Breast epithelium (tissue), 4 donors: ENCODE measurements around the gene PLEKHD1. TPM values are rescaled to one million over a fixed set of nuclear protein-coding genes. Genes with fewer than 3 reads are reported as not detected.

Experiments used
- DNase-seq, 2 donors: peaks; one replicate each; pipeline ENCODE4 v3.0.0-alpha.2; 2019; ENCODE audit warnings: low spot score in 2 of 2
- H3K27ac ChIP-seq, 2 donors: fragments of 200-600 bp; sonication (generic) in 1 of 2; one replicate each; pipeline ENCODE4 v1.5.1; 2016 to 2019; ENCODE audit warnings: mild to moderate bottlenecking in 1 of 2
- H3K27me3 ChIP-seq, 2 donors: fragments of 200-600 bp; sonication (generic) in 1 of 2; one replicate each; pipeline versions ENCODE4 v1.5.1 to v1.6.0; 2017 to 2019; ENCODE audit warnings: control low read depth in 1 of 2, mild to moderate bottlenecking in 1 of 2
- H3K36me3 ChIP-seq: fragments of 200-600 bp; one replicate; pipeline ENCODE4 v1.5.1; 2019
- H3K4me1 ChIP-seq, 2 donors: fragments of 200-600 bp; sonication (generic); one replicate each; pipeline ENCODE4 v1.5.1; 2016 to 2019; ENCODE audit warnings: control low read depth in 1 of 2
- H3K4me3 ChIP-seq, 3 donors: fragments of 200-600 bp; sonication (generic); 1 replicate in 2 of 3; 2 replicates in 1 of 3; pipeline ENCODE4 v1.5.1; 2016 to 2019; ENCODE audit warnings: mild to moderate bottlenecking in 3 of 3, moderate library complexity in 2 of 3
- H3K9me3 ChIP-seq, 2 donors: fragments of 200-600 bp; sonication (generic) in 1 of 2; one replicate each; pipeline ENCODE4 v1.5.1; 2016 to 2019; ENCODE audit warnings: control low read depth in 1 of 2
- CTCF ChIP-seq, 3 donors: fragments of 450-650 bp; IDR thresholded peaks; one replicate each; pipeline ENCODE4 v1.5.1; 2016 to 2017; ENCODE audit warnings: antibody characterized with exemption in 3 of 3, mild to moderate bottlenecking in 3 of 3, moderate library complexity in 3 of 3
- POLR2A ChIP-seq: fragments of 450-650 bp; IDR thresholded peaks from one replicate; pipeline ENCODE4 v1.6.1; 2016; ENCODE audit warnings: antibody characterized with exemption, mild to moderate bottlenecking, moderate library complexity
- POLR2AphosphoS5 ChIP-seq, 3 donors: sonication (generic); formaldehyde crosslinking; IDR thresholded peaks; one replicate each; pipeline ENCODE4 v1.6.1; 2017; ENCODE audit warnings: antibody characterized with exemption in 3 of 3
- intact Hi-C: fragments of 100-400 bp; cut with DNase I; formaldehyde crosslinking; loops from one replicate; pipeline ENCODE4 v1.15.1; 2023; ENCODE audit warnings: low total_unique reads
- total RNA-seq, 3 donors: library from RNA; depleted of rRNA; stranded (reverse); fragments of >200 nt; gene quantifications; one replicate each; pipeline ENCODE4 v1.1.0, GENCODE V29; 2016

The PLEKHD1 gene
- total RNA-seq, 3 donors from 2014 or later = under 0.01 to 2.3 (median 2.0) TPM

DNA sequence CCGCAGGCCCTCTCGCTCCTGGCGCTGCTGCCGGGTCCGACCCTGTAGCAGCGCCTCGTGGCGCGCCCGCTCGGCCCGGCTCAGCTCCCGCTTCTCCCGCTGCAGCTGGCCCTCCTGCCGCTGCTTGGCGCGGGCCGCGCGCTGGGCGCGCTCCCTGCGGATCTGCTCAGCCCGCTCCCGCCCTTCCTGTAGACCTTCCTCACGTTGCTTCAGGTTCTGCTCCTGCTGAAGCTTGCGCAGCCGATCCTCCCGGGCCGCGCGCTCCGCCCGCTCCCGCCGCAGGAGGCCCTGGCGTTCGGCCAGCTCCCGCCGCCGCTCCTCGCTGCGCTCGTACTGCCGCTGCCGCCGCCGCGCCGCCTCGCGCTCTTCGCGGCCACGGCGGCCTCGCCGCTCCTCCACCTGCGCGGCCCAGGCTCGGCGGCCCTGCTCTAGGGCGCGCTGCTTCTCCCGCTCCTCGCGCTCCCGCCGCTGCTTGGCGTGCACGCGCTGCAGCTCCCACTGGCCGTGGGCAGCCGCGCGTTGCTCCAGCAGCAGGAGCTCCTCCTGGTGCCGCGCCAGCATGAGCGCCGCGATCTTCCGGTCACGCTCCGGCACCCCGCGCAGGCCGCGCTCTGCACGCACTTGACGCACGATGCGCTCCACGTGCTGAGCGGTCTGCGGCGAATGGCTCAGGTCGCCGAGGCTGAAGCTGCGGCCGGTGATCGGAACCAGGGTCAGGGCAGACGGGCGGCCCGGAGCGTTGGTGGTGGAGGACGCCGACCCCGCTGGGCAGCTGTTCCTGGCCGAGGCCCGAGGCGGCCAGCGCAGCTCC, 87.7 kb downstream of the PLEKHD1 start:
- no peak for DNase-seq
- TF ChIP-seq POLR2A (no peak), POLR2AphosphoS5 (IDR thresholded peaks at IDR 0.05) (no peak), CTCF (IDR thresholded peaks at IDR 0.05) (no peak)
- intact Hi-C loops = no loop called here
- Histone ChIP-seq H3K27ac (no peak overlapping the region), H3K27me3 (peaks cover 5 to 81% of the 10 kb centered on the region in 2 donors), H3K9me3 (peaks cover 0 to 3% of the 10 kb centered on the region in 2 donors), H3K4me3 (peak overlapping the region; percentile 23 to 62 (median 50)), H3K4me1 (peaks cover 5 to 17% of the 10 kb centered on the region in 2 donors), H3K36me3 (no peaks in the 10 kb centered on the region)

DNA sequence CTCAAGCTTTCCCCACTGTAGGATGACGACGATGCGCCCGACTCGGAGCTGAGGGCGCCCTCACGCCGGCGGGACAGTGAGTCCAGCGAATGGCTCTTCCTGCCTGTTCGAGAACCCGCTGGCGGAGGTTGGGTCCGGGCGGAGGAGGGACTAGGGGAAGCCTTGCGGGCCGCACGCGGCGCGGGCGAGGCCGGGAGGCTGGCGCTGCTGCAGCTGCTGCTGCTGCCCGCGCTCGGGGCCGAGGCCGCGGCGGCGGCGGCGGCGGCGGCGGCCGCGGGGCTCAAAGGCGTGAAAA, 88.3 kb downstream of the PLEKHD1 start:
- Histone ChIP-seq H3K4me3 (peak overlapping the region in 2 of 3 donors; percentile 50 to 62), H3K9me3 (peaks cover 0 to 3% of the 10 kb centered on the region in 2 donors), H3K4me1 (peaks cover 5 to 17% of the 10 kb centered on the region in 2 donors), H3K27ac (no peak overlapping the region), H3K36me3 (no peaks in the 10 kb centered on the region), H3K27me3 (peaks cover 5 to 81% of the 10 kb centered on the region in 2 donors)
- intact Hi-C loops = no loop called here
- TF ChIP-seq CTCF (IDR thresholded peaks at IDR 0.05) (no peak), POLR2AphosphoS5 (IDR thresholded peaks at IDR 0.05) (no peak), POLR2A (no peak)
- DNase-seq = no peak

GRCh38 chr14:69573205-69573830, 88.8 kb downstream of the PLEKHD1 start:
- Histone ChIP-seq H3K27ac (no peak overlapping the region), H3K4me1 (peaks cover 5 to 17% of the 10 kb centered on the region in 2 donors), H3K36me3 (no peaks in the 10 kb centered on the region), H3K27me3 (peaks cover 5 to 76% of the 10 kb centered on the region in 2 donors), H3K4me3 (peak overlapping the region in 2 of 3 donors; percentile 37 to 62), H3K9me3 (peaks cover 0 to 3% of the 10 kb centered on the region in 2 donors)
- DNase-seq = no peak
- intact Hi-C loops = no loop called here
- TF ChIP-seq POLR2AphosphoS5 (IDR thresholded peaks at IDR 0.05) (no peak), POLR2A (no peak), CTCF (IDR thresholded peaks at IDR 0.05) (no peak)

GRCh38 chr14:69573831-69574262, 89.3 kb downstream of the PLEKHD1 start:
- H3K27ac ChIP-seq = no peak overlapping the region
- no peak for DNase-seq
- peaks cover 0 to 3% of the 10 kb centered on the region in 2 donors for H3K9me3 ChIP-seq
- peaks cover 5 to 17% of the 10 kb centered on the region in 2 donors for H3K4me1 ChIP-seq
- no peaks in the 10 kb centered on the region for H3K36me3 ChIP-seq
- intact Hi-C loops = no loop called here
- H3K4me3 ChIP-seq = peak overlapping the region in 2 of 3 donors; percentile 37 to 62
- TF ChIP-seq CTCF (IDR thresholded peaks at IDR 0.05) (no peak), POLR2A (no peak), POLR2AphosphoS5 (IDR thresholded peaks at IDR 0.05) (no peak)
- H3K27me3 ChIP-seq = peaks cover 5 to 70% of the 10 kb centered on the region in 2 donors
